CD4-positive, alpha-beta T cell treated with Interleukin-1 beta for 1 hour (primary cell): ENCODE measurements around the gene CIBAR2.

Experiments
- DNase-seq, 2 donors: peaks; one replicate each; pipeline ENCODE4 v3.0.0-alpha.2; 2020 to 2022

Gene CIBAR2

DNA sequence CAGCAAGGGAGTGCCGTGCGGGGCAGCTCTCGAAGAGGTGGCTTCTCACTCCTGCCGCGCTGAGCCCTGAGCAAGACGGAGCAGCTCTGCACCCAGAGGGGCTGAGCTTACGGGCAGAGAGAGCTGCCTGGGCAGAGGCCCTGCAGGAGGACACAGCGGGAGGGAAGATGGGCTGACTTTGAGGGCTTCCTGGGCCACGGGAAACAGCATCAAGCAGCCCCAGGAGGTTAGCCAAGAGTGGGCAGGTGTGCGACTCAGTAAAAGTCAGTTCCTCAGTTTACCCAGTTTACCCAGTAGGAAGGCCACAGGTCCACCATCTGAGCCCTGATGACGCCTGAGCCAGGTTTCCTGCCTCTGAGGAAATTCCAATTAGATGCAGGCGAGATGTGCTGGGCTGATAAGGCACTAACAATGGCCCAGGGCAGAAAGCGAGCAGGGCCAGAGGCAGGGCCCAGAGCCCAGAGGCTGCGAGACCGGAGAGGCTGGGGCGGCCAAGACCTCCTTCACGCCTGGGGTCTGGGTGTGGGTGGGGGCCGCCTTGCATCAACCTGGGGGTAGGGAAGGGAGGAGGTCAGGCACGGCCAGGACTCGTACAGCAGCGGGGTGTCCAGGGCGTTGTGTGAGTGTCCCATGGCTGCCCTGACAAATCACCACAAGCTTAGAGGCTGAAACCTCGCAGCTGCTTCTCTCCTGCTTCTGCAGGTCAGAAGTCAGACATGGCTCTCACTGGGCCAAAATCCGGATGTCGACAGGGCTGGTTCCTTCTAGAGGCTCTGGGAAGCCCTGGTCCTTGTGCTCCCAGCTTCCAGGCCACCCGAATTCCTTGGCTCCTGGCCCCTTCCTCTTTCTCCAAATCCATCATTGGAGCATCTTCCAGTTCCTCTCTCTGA, 32.0 kb upstream of the CIBAR2 start:
- no peak for DNase-seq

DNA sequence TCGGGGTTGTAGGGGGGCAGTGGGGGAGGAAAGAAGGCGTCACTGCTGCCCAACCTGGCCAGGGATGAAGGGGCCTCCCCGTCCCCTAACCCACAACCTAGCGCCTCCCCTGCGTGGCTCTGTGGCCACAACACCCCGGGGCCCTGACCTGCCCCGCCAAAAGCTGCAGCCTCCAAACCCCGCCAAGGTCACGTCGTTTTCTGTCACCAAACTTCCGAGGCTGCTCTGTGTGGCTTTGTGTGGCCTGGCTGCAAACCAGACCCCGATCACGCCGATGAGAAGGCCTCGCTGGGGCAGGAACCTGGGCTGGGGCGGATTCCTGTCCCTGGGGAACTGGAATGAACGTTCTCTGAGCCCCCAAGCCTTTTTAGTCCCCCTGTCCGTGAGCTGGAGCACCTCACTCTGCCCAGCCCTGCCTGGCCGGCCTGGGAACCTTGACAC, 30.5 kb upstream of the CIBAR2 start:
- DNase-seq: no peak

GRCh38 chr16:85142129-85142513, 29.8 kb upstream of the CIBAR2 start:
- no peak for DNase-seq

- DNase-seq: no peak
Measured at GRCh38 chr16:85141491-85142128, 29.3 kb upstream of the CIBAR2 start.

- DNase-seq: no peak
Measured at GRCh38 chr16:85140455-85141012, 28.3 kb upstream of the CIBAR2 start.

DNA sequence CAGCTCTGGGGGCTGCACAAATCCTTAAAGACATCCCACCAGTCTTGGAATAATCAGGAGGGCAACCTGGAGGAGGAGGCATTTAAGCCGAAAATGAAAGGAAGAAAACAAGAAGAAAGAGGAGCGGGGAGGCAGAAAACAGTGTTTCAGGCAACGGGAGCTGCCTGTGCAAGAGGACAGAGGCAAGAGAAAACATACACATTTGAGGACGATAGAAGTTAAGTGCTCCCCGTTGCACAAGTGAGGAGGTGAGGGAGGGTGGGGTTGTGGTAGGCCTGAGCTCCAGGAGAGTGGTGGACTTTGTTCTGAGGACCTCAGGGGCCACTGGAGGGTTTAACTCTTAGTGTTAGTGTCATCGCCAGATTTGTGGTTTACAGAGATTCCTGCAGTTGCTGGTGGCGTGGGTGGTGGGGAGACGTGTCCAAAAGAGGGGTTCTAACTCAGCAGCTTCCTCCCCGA, 27.6 kb upstream of the CIBAR2 start:
- DNase-seq: no peak

- no peak for DNase-seq
Measured at GRCh38 chr16:85138825-85139627, 26.8 kb upstream of the CIBAR2 start.

- DNase-seq: no peak
Measured at GRCh38 chr16:85138073-85138824, 26.0 kb upstream of the CIBAR2 start.

GRCh38 chr16:85137323-85138072, 25.2 kb upstream of the CIBAR2 start:
- DNase-seq: peak in 1 of 2 donors; percentile 17

DNA sequence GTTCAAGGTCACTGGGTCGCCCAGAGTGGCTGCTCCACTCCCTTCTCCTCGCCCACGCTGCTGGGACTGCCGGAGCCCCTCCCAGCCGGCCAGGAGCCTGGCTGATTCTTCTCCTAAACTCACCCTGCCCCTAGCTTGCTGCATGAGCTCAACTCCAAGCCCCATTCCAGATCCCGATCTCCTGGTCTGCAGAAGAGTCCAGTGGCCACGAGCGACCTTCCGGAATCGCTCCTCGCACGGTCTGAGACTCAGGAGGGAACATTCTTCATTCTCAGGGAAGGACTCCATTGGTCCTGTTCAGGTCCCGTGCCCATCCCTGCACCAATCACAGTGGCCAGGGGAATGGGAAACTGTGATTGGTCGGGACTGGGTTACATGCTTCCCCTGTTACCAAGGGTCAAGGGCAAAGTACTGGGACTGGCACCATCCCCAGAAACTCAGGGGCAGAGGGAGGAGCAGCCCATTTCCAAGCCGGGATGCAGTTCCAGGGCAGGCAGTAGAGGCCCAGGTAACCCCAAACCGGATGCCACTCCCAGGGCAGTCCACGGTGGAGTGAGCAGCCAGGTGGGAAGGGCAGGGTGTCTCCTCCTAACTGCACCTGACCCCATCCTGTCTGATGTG, 24.5 kb upstream of the CIBAR2 start:
- peak in 1 of 2 donors; percentile 45 for DNase-seq

- peak in 1 of 2 donors; percentile 45 for DNase-seq
Measured at GRCh38 chr16:85136213-85136701, 24.0 kb upstream of the CIBAR2 start.

- DNase-seq: no peak
Measured at GRCh38 chr16:85134789-85135142, 22.5 kb upstream of the CIBAR2 start.

DNA sequence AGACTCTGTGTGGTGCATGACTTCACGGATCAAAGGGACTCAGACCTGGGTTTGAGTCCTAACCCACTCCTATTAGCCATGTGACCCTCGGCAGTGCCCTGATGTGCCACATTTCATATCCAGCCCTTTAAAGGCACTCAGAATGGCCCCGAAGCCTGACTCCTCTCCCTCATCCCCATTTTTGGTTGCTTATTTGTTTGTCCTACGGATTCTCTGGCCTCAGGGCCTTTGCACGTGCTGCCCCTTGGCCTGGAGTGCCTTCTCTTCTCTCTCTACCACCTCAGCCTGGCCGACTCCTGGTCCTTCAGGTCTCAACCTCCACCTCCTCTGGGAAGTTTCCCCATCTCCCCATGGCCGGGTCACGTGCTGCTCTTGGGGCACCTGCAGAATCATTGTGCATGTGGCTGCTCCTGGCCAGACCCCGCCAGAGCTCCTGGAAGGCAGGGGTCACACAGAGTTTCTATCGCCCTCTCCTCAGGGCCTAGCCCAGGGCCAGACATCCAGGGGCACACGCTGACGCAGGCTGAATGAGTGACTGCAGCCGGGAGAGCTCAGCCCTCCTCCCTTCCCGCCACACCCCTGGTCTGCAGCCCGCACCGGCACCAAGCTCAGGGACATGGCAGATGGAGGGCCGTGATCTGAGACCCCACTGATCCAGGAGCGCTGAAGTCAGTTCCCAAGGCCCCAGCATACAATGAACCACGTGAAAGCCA, 22.0 kb upstream of the CIBAR2 start:
- no peak for DNase-seq

- DNase-seq: no peak
Measured at GRCh38 chr16:85133290-85133599, 21.0 kb upstream of the CIBAR2 start.

- DNase-seq: no peak
Measured at GRCh38 chr16:85132456-85133289, 20.4 kb upstream of the CIBAR2 start.

DNA sequence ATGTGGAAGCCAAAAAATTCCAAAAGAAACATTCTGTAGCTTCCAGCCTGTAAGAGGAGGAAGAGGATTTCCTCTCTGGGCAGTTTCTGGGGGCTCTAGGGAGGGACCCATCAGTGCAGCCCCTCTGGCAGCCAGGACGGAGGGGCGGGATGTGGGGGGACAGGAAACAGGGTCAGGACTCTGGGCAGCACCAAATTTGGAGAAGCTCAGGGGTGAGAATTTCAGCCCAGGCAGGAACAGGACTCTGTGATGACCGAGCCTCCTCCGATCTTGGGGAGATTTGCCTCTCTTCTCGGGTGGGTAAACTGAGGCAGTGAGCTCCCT, 18.4 kb upstream of the CIBAR2 start:
- no peak for DNase-seq

GRCh38 chr16:85129876-85130704, 17.8 kb upstream of the CIBAR2 start:
- no peak for DNase-seq

- no peak for DNase-seq
Measured at GRCh38 chr16:85128079-85128837, 16.0 kb upstream of the CIBAR2 start.
